ENCODE data around the gene FAM20A.

FAM20A gene

GRCh38 chr17:68566442-68566738, 34.8 kb downstream of the FAM20A start:
- no peak for DNase-seq (ENCODE audit: low read depth in 1 of 2, low spot score in 1 of 2)

DNA sequence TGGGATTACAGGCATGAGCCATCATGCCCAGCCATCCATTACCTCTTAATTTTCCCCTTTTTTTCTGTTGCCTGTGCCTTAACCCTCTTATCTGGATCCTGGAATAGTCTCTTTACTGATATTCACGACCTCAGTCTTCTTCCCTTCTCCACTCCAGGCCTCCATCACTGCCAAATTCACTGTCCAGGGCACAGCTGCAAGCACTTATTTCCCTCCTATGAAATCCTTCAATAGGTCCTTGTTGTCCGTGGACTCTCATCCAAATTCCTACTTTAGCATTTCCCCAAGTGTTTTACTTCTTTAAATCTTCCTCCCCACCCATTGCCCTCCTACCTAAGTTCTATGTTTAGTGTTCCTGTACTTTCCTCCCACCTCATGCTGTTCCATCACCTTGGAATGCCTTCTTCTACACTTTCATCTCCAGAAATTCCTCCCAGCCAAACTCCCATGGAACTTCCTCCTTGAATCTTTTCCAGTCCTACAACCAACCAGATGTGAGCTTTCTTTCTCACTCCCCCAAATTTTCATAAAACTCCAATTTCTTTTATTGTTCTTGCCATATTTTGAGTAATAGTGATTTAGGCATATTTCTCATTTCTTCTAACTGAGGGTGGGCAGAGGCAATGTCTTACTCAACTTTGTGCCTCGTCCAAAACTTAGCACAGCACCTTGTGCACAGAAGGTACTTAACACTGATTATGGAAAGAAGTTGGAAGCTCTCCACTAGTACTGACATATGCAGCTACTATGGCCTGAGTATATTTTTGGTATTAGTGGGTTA, 35.3 kb downstream of the FAM20A start:
- no peak for DNase-seq (ENCODE audit: low read depth in 1 of 2, low spot score in 1 of 2)

DNA sequence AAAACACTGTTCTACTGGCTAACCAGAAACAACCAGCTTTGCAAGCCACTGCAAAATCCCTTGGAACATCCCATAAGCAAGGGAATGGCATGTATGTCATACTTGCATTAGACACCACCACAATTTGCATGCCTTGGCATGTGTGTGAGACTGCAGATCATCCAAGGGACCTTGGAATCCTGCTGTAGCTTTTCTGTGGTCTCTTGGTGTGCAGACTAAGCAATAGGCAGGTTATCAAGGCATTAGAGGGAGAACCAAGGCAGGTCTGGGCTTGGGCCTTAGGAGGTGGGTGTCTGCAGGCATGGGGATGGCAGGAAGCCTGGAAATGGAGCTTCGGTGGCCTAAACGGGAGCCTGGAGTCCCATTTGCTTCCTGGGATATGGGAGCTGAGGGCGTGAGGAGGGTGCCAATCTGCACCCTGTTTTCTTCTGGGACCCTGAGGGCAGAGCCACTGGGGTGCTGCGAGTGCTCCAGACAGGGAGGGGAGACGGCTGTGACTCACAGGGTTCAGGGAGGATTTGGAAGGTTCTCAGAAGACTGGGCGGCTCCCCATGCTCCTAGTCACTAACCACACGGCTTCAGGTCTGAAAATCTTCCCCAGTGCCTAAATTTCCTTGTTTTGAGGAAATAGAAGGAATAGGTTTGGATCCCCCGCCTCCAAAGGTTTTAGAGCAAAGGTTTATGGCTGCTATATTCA, 36.6 kb downstream of the FAM20A start:
- no peak for DNase-seq (ENCODE audit: low read depth in 1 of 2, low spot score in 1 of 2)

DNA sequence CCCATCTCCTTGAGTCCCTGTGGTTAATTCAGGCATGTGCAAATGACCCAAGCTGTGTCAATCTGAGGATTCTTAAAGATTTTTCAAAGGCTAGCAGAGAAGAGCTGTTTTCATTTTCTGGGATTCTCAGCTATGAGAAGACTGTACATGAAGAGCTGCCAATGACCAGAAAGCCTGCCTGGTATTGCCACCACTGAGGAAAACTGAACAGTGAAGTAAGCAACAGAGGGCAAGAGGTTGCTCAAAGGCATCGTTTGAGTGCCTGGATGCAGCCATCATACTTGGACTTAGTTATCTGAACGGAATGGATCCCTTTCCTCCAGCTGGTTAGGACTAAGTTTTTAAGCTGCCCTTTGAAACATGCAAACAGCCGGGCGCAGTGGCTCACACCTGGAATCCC, 38.4 kb downstream of the FAM20A start:
- no peak for DNase-seq (ENCODE audit: low read depth in 1 of 2, low spot score in 1 of 2)

DNA sequence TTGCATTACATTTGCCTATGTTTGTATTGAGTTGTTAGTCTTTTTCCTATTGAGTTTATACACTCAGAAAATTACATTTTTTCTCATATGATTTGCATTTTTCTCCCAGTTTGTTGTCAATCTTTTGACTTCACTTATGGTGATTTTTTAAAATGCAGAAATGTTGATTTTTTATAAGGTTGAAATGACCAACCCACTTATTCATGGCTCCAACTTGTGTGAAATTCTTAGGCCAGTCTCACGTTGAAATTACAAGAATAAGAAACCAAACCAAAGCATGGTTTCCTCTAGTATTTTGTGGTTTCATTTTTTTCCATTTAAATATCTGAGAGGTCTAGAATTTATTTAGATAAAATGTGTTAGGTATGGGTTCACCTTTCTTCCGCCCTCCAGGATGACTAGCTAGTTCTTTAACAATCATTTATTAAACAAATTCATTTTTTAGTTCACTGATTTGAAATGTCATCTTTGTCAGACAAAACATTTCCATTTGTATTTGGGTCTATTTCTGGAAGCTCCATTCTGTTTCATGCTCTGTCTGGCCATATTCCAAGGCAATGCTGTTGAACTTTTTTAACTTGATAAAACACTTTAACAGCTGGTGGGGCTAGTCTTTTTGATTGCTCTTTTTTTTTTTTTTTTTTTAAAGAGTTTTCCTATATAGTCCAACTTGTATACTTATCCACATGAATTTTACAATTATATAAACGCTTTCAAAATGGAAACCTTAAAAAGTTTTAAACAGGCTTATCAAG, 40.0 kb downstream of the FAM20A start:
- no peak for DNase-seq (ENCODE audit: low read depth in 1 of 2, low spot score in 1 of 2)

- no peak for DNase-seq (ENCODE audit: low read depth in 1 of 2, low spot score in 1 of 2)
Measured at GRCh38 chr17:68559316-68559715, 41.9 kb downstream of the FAM20A start.

GRCh38 chr17:68556551-68556950, 44.6 kb downstream of the FAM20A start:
- DNase-seq (ENCODE audit: low read depth in 1 of 2, low spot score in 1 of 2), result no peak

DNA sequence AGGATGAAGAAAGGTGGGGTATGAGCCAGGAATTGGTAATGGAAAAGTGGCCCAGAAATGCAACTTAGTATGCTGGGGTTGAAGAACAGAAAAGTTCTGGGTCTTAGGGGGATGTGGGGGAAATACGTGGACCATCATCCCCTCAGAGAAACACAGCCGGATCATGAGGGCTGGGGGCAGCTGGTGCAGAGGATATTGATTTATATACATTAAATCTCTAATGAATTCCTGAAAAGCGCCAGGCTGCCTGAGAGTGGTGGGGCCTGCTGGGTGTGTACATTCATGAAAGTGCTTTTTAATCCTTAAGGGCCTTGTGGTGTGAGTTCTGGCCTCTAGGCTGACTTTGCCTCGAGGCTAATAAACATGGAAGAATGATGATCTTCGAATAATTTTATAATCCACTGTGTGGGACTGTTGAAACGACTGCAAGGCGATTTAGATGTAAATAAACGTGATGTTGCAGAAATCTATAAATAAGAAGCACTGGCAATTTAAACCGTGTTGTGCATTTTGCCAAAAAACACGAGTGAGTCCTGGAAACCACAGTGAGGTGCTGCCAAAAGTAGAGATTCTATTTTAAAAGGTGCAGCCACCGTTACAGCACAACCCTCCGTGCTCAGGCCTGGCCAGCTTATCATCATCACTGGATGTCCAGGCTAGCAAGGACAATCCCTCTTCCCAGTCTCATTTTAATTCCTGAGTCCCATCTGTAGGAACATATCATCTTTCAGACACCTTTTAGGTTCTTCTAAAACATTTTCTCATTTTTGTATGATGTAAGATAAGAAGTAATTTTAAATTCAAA, 56.9 kb downstream of the FAM20A start:
- DNase-seq (ENCODE audit: low read depth in 1 of 2, low spot score in 1 of 2), result no peak

- no peak for DNase-seq (ENCODE audit: low read depth in 1 of 2, low spot score in 1 of 2)
Measured at GRCh38 chr17:68542698-68543463, 58.3 kb downstream of the FAM20A start.

- DNase-seq (ENCODE audit: low read depth in 1 of 2, low spot score in 1 of 2), result no peak
Measured at GRCh38 chr17:68541816-68542215, 59.4 kb downstream of the FAM20A start.

GRCh38 chr17:68540981-68541380, 60.2 kb downstream of the FAM20A start:
- DNase-seq (ENCODE audit: low read depth in 1 of 2, low spot score in 1 of 2), result no peak

GRCh38 chr17:68539548-68540467, 61.4 kb downstream of the FAM20A start:
- no peak for DNase-seq (ENCODE audit: low read depth in 1 of 2, low spot score in 1 of 2)

DNA sequence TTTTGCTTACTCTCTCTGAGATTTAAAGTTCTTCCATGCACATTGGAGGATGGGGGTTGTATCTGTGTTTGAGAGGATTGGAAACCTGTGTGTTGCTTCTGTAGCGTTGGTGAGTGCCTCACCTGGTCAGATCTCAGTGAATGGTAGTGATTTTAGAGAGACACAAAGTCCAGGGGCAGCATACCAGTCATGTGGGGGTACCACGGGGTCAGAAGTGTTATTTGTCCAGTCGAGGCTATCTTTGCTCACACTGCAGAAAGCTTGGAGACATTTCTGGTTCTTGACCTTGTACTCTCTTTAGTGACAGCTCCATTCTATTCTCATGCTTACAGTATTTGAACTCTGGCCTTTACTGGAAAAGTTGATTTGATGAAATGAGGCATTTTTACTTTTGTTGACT, 65.2 kb downstream of the FAM20A start:
- DNase-seq (ENCODE audit: low read depth in 1 of 2, low spot score in 1 of 2), result no peak

GRCh38 chr17:68534695-68535088, 66.5 kb downstream of the FAM20A start:
- DNase-seq (ENCODE audit: low read depth in 1 of 2, low spot score in 1 of 2), result no peak

DNA sequence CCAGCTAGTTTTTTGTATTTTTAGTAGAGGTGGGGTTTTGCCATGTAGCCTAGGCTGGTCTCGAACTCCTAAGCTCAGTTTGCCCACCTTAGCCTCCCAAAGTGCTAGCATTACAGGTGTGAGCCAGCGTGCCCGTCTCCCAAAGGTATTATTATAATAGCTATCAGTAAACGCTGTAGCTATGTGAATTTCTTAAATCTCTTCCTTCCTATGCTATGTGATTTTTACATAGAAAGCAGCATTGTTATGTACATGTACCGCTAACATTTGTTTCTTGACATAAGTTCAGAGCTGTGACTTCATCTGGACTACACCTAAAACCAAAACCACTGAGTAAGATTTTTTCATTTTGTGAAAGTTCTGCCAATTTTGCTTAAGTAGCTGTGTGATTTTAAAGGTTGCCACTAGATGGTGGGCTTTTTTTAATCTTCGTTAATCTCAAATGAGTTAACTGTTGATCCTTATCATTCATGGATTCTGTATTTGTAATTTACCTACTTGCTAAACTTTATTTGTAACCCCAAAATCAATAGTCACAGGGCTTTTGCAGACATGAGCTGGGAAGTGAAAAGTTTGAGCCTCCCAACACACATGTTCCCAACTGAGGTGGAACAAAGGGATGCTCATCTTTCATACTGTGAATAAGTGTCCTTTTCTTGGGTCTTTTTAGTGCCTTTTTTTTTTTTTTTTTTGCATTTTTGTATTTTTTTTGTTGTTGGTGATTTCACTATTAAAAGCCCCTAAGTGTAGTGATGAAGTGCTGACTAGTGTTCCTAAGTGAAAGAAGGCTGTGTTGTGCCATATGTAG, 67.1 kb downstream of the FAM20A start:
- DNase-seq (ENCODE audit: low read depth in 1 of 2, low spot score in 1 of 2), result no peak

- DNase-seq (ENCODE audit: low read depth in 1 of 2, low spot score in 1 of 2), result no peak
Measured at GRCh38 chr17:68532826-68533225, 68.3 kb downstream of the FAM20A start.

DNA sequence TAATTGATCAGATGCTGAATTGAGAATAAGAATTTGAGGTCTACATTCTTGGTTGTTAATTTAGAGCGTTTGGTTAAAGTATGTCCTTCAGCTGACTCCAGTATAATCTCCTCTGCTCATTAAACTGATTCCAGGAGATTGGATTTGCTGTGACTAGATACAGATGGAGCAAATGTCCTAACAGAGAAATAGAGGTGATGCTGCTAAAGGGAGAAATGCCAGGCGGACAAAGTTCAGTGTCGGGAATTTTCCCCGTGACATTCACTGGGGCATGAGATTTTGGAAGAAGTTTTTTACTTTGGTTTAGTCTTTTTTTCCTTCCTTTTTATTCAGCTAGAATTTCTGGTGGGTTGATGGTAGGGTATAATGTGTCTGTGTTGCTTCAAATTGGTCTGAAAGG, 69.9 kb downstream of the FAM20A start:
- DNase-seq (ENCODE audit: low read depth in 1 of 2, low spot score in 1 of 2), result no peak

GRCh38 chr17:68527314-68527713, 73.9 kb downstream of the FAM20A start:
- DNase-seq (ENCODE audit: low read depth in 1 of 2, low spot score in 1 of 2), result no peak

DNA sequence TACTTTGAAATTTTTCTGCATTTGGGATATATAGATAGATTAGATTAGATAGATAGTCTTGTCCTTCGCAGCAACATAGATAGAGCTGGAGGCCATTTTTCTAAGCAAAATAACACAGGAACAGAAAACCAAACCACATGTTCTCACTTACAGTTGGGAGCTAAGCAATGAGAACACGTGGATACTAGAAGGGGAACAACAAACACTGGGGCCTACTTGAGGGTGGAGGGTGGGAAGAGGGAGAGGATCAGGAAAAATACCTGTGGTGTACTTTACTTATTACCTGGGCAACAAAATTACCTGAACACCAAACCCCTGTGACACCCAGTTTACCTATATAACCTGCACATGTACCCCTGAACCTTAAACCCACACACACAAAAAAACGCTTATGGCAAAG, 74.6 kb downstream of the FAM20A start:
- DNase-seq (ENCODE audit: low read depth in 1 of 2, low spot score in 1 of 2), result no peak
